C4-2B (cell line): ENCODE results near the gene GPC5.

Experiments
- H3K27ac ChIP-seq: fragments of 450-650 bp; 2 replicates; pipeline ENCODE4 v1.5.1; 2017
- ZFX ChIP-seq: fragments of 450-650 bp; IDR thresholded peaks from 2 replicates; pipeline ENCODE4 v1.6.1; 2017
- TF ChIP-seq, protein P1 (sequence below): fragments of 450-650 bp; conservative IDR thresholded peaks from 2 replicates; pipeline ENCODE4 v1.5.1; 2017; ENCODE audit warnings: mild to moderate bottlenecking

GPC5 gene

DNA sequence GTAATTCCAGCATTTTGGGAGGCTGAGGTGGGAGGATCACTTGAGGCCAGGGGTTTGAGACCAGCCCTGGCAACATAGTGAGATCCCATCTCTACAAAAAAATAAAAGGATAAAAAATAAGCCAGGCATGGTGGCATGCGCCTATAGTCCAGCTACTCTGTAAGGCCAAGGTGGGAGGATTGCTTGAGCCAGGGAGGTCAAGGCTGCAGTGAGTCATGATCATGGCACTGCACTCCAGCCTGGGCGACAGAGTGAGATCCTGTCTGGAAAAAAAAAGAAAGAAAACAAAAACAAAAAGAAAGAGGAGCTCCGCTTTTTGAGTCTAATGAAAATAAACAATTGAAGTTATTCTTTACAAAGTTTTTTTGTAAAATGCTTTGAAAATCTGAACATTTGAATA lies 326.2 kb downstream of the GPC5 start:
- no peak for TF ChIP-seq ZFX
- TF ChIP-seq, protein P1, sequence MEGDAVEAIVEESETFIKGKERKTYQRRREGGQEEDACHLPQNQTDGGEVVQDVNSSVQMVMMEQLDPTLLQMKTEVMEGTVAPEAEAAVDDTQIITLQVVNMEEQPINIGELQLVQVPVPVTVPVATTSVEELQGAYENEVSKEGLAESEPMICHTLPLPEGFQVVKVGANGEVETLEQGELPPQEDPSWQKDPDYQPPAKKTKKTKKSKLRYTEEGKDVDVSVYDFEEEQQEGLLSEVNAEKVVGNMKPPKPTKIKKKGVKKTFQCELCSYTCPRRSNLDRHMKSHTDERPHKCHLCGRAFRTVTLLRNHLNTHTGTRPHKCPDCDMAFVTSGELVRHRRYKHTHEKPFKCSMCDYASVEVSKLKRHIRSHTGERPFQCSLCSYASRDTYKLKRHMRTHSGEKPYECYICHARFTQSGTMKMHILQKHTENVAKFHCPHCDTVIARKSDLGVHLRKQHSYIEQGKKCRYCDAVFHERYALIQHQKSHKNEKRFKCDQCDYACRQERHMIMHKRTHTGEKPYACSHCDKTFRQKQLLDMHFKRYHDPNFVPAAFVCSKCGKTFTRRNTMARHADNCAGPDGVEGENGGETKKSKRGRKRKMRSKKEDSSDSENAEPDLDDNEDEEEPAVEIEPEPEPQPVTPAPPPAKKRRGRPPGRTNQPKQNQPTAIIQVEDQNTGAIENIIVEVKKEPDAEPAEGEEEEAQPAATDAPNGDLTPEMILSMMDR: no peak
- H3K27ac ChIP-seq: no peak overlapping the region

DNA sequence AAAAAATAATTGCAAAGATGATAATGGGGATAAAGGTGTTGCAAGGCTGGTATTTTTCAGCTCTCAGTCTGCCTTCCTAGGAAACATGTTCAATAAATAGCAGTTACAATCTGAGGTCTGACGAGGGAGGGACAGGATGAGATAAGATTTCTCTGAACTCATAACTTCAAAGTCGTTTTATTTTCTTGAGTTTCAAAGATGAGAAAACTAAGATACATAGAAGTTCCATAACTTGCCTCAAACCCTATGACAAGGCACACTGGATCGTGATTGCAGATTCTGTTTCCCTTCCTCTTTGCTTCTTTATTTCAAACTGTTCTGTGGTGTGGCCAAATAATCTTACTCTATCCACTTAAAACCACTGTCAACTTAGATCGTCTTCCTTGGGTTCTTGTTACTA lies 327.2 kb downstream of the GPC5 start:
- TF ChIP-seq ZFX: no peak
- TF ChIP-seq, protein P1: no peak
- no peak overlapping the region for H3K27ac ChIP-seq

DNA sequence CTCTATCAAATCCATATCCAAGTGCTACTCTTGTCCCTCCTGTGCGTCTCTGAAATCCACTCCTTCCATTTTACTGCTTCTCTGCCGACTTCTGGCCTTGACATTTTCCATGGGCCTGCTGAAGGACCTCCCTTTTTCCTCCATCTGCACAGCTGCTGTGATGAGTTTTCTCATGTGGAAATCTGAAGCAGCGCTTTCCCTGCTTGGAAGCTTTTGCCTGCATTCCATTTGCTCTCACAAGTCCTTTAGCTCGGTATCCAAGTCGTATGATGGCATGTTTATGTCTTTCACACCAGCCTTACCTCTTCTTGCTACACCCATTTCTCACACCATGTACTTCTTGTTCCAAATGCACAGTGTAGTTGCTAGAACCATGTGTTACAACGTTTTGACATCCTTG lies 328.2 kb downstream of the GPC5 start:
- no peak overlapping the region for H3K27ac ChIP-seq
- TF ChIP-seq ZFX: no peak
- TF ChIP-seq, protein P1: no peak

DNA sequence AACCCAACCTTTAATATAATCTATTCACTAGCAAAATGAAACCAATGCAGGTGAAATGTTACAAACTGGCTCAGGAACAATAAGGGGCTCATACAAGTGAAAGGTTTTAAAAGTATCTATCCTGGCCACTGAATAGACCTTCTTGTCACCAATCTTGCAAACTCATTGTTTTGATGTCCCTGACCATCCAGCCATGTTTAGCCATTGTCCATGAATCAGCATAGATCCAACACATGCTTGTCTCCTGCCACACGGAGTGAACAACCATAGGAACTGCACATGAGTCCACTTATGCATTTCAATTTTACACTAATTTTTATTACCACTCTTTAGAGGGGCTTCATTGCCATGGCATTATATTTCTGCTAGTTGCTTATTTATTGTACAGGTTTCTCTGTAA lies 331.4 kb downstream of the GPC5 start:
- TF ChIP-seq, protein P1: no peak
- TF ChIP-seq ZFX: no peak

DNA sequence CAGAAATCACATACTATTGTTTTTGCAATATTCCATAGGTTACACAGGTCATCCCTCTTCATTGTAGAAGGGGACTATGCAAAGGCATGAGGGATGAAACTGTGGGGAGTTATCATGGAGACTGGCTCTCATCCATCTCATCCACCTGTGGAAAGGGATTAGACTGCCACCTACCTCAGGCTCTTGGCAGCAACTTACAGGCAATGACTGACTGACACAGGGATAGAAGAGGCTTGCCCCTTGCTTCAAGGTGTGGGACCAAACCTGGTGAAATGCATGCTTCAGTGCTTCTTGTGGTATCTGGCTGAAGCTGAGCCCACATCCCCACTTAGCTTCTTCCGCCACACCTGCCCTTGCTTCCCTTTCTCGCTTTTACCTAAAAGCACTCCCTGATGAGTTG lies 341.3 kb downstream of the GPC5 start:
- TF ChIP-seq, protein P1: peak; percentile 11; the same call in 1 of the 2 replicates
- no peak for TF ChIP-seq ZFX
- H3K27ac ChIP-seq: no peak overlapping the region

More for the DNA sequence above, 331.4 kb downstream of the GPC5 start:
- no peak overlapping the region for H3K27ac ChIP-seq

DNA sequence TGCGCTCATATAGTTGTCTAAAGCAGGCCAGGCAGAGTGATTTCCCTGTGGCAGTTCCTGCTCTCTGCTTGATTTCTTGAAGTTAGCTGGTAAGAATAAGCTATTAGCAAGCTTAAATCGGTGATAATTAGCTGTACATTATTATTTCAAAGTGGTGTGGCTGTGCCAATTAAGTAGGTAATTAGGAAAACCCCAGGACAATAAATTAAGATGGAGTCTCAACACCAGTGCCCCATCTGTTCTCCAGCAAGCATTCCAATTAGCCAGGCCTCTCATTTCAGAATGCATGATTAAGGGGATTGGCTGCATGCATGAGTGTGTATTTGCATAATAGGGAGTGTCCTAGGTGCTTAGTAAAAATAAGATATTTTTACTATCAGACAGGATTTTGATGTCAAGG lies 342.3 kb downstream of the GPC5 start:
- TF ChIP-seq, protein P1: no peak
- no peak for TF ChIP-seq ZFX
- no peak overlapping the region for H3K27ac ChIP-seq

DNA sequence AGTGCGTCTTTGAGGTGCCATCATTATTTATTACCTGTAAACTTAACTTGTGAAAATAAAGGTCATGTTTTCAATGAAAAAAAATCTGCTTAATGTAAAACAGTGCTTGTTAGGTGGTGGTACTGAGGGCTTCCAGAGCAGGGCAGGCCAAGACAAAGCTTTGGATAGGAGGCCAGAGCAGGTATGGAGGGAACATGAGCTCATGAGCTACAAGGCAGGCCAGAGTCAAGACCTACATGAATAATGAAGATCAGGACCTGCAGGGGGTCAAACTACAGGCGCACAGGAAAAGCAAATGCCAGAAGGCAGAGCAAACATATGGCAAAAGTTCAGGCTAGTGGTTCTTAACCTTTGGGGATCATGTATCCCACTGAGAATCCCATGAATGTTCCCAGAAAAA lies 343.5 kb downstream of the GPC5 start:
- TF ChIP-seq ZFX: no peak
- TF ChIP-seq, protein P1: no peak
- H3K27ac ChIP-seq: no peak overlapping the region
